ENCODE measurements around the gene TMEM247. TPM values are rescaled to one million over a fixed set of nuclear protein-coding genes. Genes with fewer than 3 reads are reported as not detected.

Gene TMEM247
- total and polyA plus RNA-seq, 10 of the 15 experiments (the other 5 are each of a cell fraction or from before 2014, with no cell fraction given), result not detected

- Histone ChIP-seq H3K27me3 (replicated peaks in 1 of 2; ENCODE audit: control insufficient read depth in 2 of 2, insufficient read depth in 2 of 2, low read length in 1 of 2) (no peaks in the 10 kb centered on the region), H3K79me2 (ENCODE audit: control insufficient read depth, insufficient read depth, low read length) (no peaks in the 10 kb centered on the region), H3K4me1 (ENCODE audit: control insufficient read depth, insufficient read depth, low read length) (0 out of 2 replicates have a peak, but pooled peaks cover 4% of the 10 kb centered on the region), H4K20me1 (ENCODE audit: control insufficient read depth, insufficient read depth) (no peaks in the 10 kb centered on the region), H3K27ac (ENCODE audit: control insufficient read depth, insufficient read depth) (no peak overlapping the region), H3K4me2 (ENCODE audit: control insufficient read depth, insufficient read depth) (no peak overlapping the region; the same call in 1 of the 2 replicates), H3K9me3 (replicated peaks; ENCODE audit: control insufficient read depth, insufficient read depth, low read length) (no peaks in the 10 kb centered on the region; the same call in 1 of the 3 replicates), H3K9ac (ENCODE audit: control insufficient read depth, insufficient read depth, low read length) (no peak overlapping the region), H3K36me3 (ENCODE audit: control insufficient read depth in 2 of 2, insufficient read depth in 2 of 2, low read length in 1 of 2) (no peaks in the 10 kb centered on the region), H2AFZ (ENCODE audit: control insufficient read depth, low read depth, low read length) (no peak overlapping the region), H3K4me3 (no peak overlapping the region)
- in situ Hi-C loops (cut with MboI), result no loop called here
- TF ChIP-seq PBX3 (IDR thresholded peaks at IDR 0.05; ENCODE audit: insufficient replicate concordance, low read depth, low read length) (no peak), SPI1 (IDR thresholded peaks at IDR 0.05; ENCODE audit: borderline replicate concordance, insufficient read depth, low read depth, low read length) (0 out of 2 replicates have a peak, but pooled peaks have one; percentile 18), IKZF1 (conservative IDR thresholded peaks at IDR 0.05) (peak; percentile 77), RELB (IDR thresholded peaks at IDR 0.05; ENCODE audit: low read depth) (peak; percentile 80), TARDBP (IDR thresholded peaks at IDR 0.05; ENCODE audit: borderline replicate concordance) (no peak), IKZF2 (IDR thresholded peaks at IDR 0.05) (peak; percentile 64 to 67), PML (IDR thresholded peaks at IDR 0.05; ENCODE audit: low read length) (no peak), REST (IDR thresholded peaks at IDR 0.05; ENCODE audit: low read depth, low read length) (no peak), NR2C2 (IDR thresholded peaks at IDR 0.05; ENCODE audit: borderline replicate concordance, control insufficient read depth, insufficient read length, low read depth) (no peak), EED (IDR thresholded peaks at IDR 0.05; ENCODE audit: low read depth) (peak; percentile 71), BCL11A (IDR thresholded peaks at IDR 0.05; ENCODE audit: low read depth, low read length) (no peak), SUPT20H (IDR thresholded peaks at IDR 0.05; ENCODE audit: borderline replicate concordance, control insufficient read depth, low read depth, low read length) (no peak), DPF2 (IDR thresholded peaks at IDR 0.05) (peak; percentile 27; the same call in 1 of the 2 replicates), MTA2 (IDR thresholded peaks at IDR 0.05; ENCODE audit: low read depth) (0 out of 2 replicates have a peak, but pooled peaks have one; percentile 10), NBN (IDR thresholded peaks at IDR 0.05) (0 out of 2 replicates have a peak, but pooled peaks have one; percentile 11), SMARCA5 (IDR thresholded peaks at IDR 0.05) (no peak), RAD51 (IDR thresholded peaks at IDR 0.05) (no peak), POLR2A (IDR thresholded peaks at IDR 0.05; ENCODE audit: low read depth, low read length) (no peak)
- ChIA-PET POLR2A (interaction anchor here (0.5 to 1.3 kb wide), 3 partner anchors 17 to 51 kb away, joined by 3 to 4 read pairs (median 3); no protein-coding TSS in a partner anchor), RAD21 (ENCODE audit: unreplicated experiment) (interaction anchor here (1.3 to 1.6 kb wide), 2 partner anchors 10 to 28 kb away, joined by 3 to 6 read pairs; no protein-coding TSS in a partner anchor), SMC1A (ENCODE audit: uncharacterized antibody, unreplicated experiment) (interaction anchor here (0.7 to 1.2 kb wide), 5 partner anchors 11 to 51 kb away, joined by 3 to 4 read pairs (median 3); no protein-coding TSS in a partner anchor), CTCF (interaction anchor here (1.0 to 1.2 kb wide), 3 partner anchors 20 to 32 kb away, joined by 3 read pairs; no protein-coding TSS in a partner anchor)
- intact Hi-C loops (cut with micrococcal nuclease; ENCODE audit: unreplicated experiment), result no loop called here
- 69% methylated on average over 2 of the region's 2 CpGs for WGBS (ENCODE audit: insufficient coverage, insufficient replicate concordance, low lambda C conversion rate, missing lambda C conversion rate)
- BruUV-seq (replicated peaks), result no TSS peak
- no peak for DNase-seq (ENCODE audit: low read depth, low spot score)
- no peak for FAIRE-seq
- ATAC-seq, result peak; percentile 80
Observed at GRCh38 chr2:46521215-46521683, 41.9 kb downstream of the TMEM247 start.

Measured in GM12878 (cell line).